K562 (cell line): ENCODE measurements around the gene SACM1L. TPM values are rescaled to one million over a fixed set of nuclear protein-coding genes. Genes with fewer than 3 reads are reported as not detected.

Experiments
- ATAC-seq: fragments of 200-7000 bp; cut with Tn5 transposase; 3 replicates; pipeline ENCODE4 v1.9.1; 2020; ENCODE audit warnings: moderate library complexity
- BruUV-seq: library from RNA; stranded (reverse); fragments of 400-500 nt; replicated peaks from 2 replicates; lab custom pipeline; 2021; lab: Mats Ljungman, UMichigan
- CTCF ChIA-PET: fragments of 300-600 bp; formaldehyde crosslinking; extraction: SDS; loops from one replicate; lab custom pipeline; 2021; ENCODE audit warnings: low intra/inter-chr PET ratio; lab: Yijun Ruan, JAX
- POLR2A ChIA-PET: fragments of 300-600, 350-650 bp; sonication (Branson Sonifier 250); formaldehyde crosslinking; extraction: SDS; loops from one replicate; lab custom pipeline; 2021; ENCODE audit warnings: antibody characterized with exemption, inconsistent platforms; lab: Yijun Ruan, JAX
- DNase-seq, 4 experiments: peaks; one replicate each; pipeline versions ENCODE4 v3.0.0 to v3.0.0-alpha.2; 2011 to 2018; ENCODE audit warnings: low spot score in 3 of 4, mixed read lengths in 3 of 4; ENCODE audit errors: extremely low read depth in 1 of 4
- FAIRE-seq: peaks from 2 replicates; lab custom pipeline; 2011; peaks lifted over from hg19 to GRCh38; lab: Jason Lieb, UNC
- H2AFZ ChIP-seq: 2 replicates; pipeline ENCODE4 v1.6.0; 2011; ENCODE audit warnings: low read depth, low read length, control low read depth, inconsistent platforms
- H3K27ac ChIP-seq: fragments of 200-600 bp; 3 replicates; pipeline ENCODE4 v1.8.0; 2011; ENCODE audit warnings: low read depth, mild to moderate bottlenecking, control low read depth, inconsistent platforms, low read length, moderate library complexity, mixed read lengths; ENCODE audit errors: extremely low read depth
- H3K27me3 ChIP-seq, 2 experiments: fragments of 300-600 bp in 1 of 2; 2 replicates in 1 of 2; 3 replicates in 1 of 2; pipeline versions ENCODE4 v1.6.0 to v1.8.0; 2011; ENCODE audit warnings: inconsistent platforms in 2 of 2, low read length in 2 of 2, mild to moderate bottlenecking in 1 of 2, mixed read lengths in 1 of 2, moderate library complexity in 1 of 2; ENCODE audit not compliant: control insufficient read depth in 2 of 2, insufficient read depth in 2 of 2
- H3K36me3 ChIP-seq: fragments of 300-600 bp; 3 replicates; pipeline ENCODE4 v1.8.0; 2011; ENCODE audit warnings: mild to moderate bottlenecking, low read length, inconsistent platforms; ENCODE audit not compliant: control insufficient read depth, insufficient read depth
- H3K4me1 ChIP-seq, 2 experiments: fragments of 200-600 bp in 1 of 2; replicated peaks in 1 of 2; 2 replicates in 1 of 2; 3 replicates in 1 of 2; pipeline versions ENCODE4 v1.5.1 to v1.8.0; 2011; ENCODE audit warnings: inconsistent platforms in 2 of 2, low read length in 2 of 2, mild to moderate bottlenecking in 1 of 2, mixed read lengths in 1 of 2, moderate library complexity in 1 of 2; ENCODE audit not compliant: control insufficient read depth in 2 of 2, insufficient read depth in 2 of 2
- H3K4me2 ChIP-seq: 2 replicates; pipeline ENCODE4 v1.6.1; 2011; ENCODE audit warnings: low read length, control low read depth, inconsistent platforms, mixed read lengths; ENCODE audit not compliant: insufficient read depth
- H3K4me3 ChIP-seq: fragments of 200-600 bp; sonication (generic), shearing (Covaris generic); 2 replicates; pipeline ENCODE4 v1.5.1; 2016; ENCODE audit warnings: control low read depth, inconsistent platforms
- H3K79me2 ChIP-seq: fragments of 200-600 bp; 3 replicates; pipeline ENCODE4 v1.8.0; 2011; ENCODE audit warnings: low read length, inconsistent platforms; ENCODE audit not compliant: control insufficient read depth, insufficient read depth
- H3K9ac ChIP-seq, 2 experiments: 2 replicates each; pipeline versions ENCODE4 v1.6.0 to v1.6.1; 2011; ENCODE audit warnings: low read depth in 2 of 2, low read length in 2 of 2, control low read depth in 1 of 2, inconsistent platforms in 1 of 2, mild to moderate bottlenecking in 1 of 2, mixed read lengths in 1 of 2; ENCODE audit not compliant: insufficient read depth in 1 of 2
- H3K9me1 ChIP-seq: one replicate; pipeline ENCODE4 v1.6.0; 2011; ENCODE audit warnings: inconsistent platforms, mild to moderate bottlenecking, low read length, moderate library complexity; ENCODE audit not compliant: control insufficient read depth, insufficient read depth
- H3K9me3 ChIP-seq: replicated peaks from 2 replicates; pipeline ENCODE4 v1.5.1; 2011; ENCODE audit warnings: low read depth, low read length, inconsistent platforms; ENCODE audit not compliant: control insufficient read depth, insufficient read depth
- H4K20me1 ChIP-seq: replicated peaks from 2 replicates; pipeline ENCODE4 v1.6.1; 2011; ENCODE audit warnings: low read length, inconsistent platforms, mixed read lengths; ENCODE audit not compliant: control insufficient read depth, insufficient read depth
- MEF2D ChIP-seq: conservative IDR thresholded peaks from 2 replicates; pipeline ENCODE4 v1.6.1; 2016; ENCODE audit warnings: low read depth, missing genetic modification characterization, missing compliant biosample characterization
- PTBP1 ChIP-seq: fragments of 200-400 bp; formaldehyde crosslinking; IDR thresholded peaks from 2 replicates; pipeline ENCODE4 v1.6.1; 2017; ENCODE audit warnings: low read depth, low read length
- ZBTB17 ChIP-seq: fragments of 450-650 bp; formaldehyde crosslinking; IDR thresholded peaks from 2 replicates; pipeline ENCODE4 v1.4.0; 2020; ENCODE audit warnings: mild to moderate bottlenecking
- WGBS: fragments of 100-300 bp; shearing (Covaris generic); methylation state at CpG from one replicate; pipeline ENCODE4 v1.1.6; 2016; ENCODE audit warnings: low coverage, mixed read lengths; ENCODE audit not compliant: insufficient coverage; ENCODE audit errors: missing lambda C conversion rate; 5-methylcytosine and 5-hydroxymethylcytosine counted together
- in situ Hi-C: fragments of 300-500 bp; cut with MboI; formaldehyde crosslinking; loops from 4 replicates; pipeline ENCODE4 v1.15.0; 2018; ENCODE audit warnings: inconsistent platforms, mixed read lengths
- intact Hi-C: fragments of 100-400 bp; cut with micrococcal nuclease; formaldehyde crosslinking; loops from 2 replicates; pipeline ENCODE4 v1.14.2; 2022
- polyA plus RNA-seq, 8 experiments: library from polyadenylated mRNA; depleted of rRNA in 4 of 8; stranded (reverse) in 5 of 8; unstranded in 3 of 8; fragments of >200 nt; fragmentation: Nextera tagmentation in 2 of 8; fragmentation: Illumina TruSeq in 1 of 8; extraction: Ambion mirVana in 2 of 8; extraction: Trizol in 1 of 8; gene quantifications; 2 replicates each; pipeline versions ENCODE4 v1.2.1 to v1.2.3, GENCODE V29; 2011 to 2014; ENCODE audit warnings: inconsistent platforms in 1 of 8, missing spikeins in 1 of 8
- total RNA-seq, 7 experiments: library from RNA; depleted of rRNA in 6 of 7; stranded (reverse); fragments of >200 nt in 6 of 7; fragmentation: Illumina TruSeq in 2 of 7; extraction: Trizol in 2 of 7; gene quantifications; 2 replicates each; pipeline versions ENCODE4 v1.2.1 to v1.2.3, GENCODE V29; 2011 to 2021; ENCODE audit warnings: low replicate concordance in 1 of 7
- TF ChIP-seq, protein P1 (sequence below): sonication (generic); formaldehyde crosslinking; IDR thresholded peaks from 2 replicates; pipeline ENCODE4 v1.8.1; 2023; ENCODE audit warnings: mild to moderate bottlenecking, missing genetic modification reagents
- TF ChIP-seq, protein P2 (sequence below): sonication (generic); formaldehyde crosslinking; IDR thresholded peaks from 2 replicates; pipeline ENCODE4 v1.8.0; 2023; ENCODE audit warnings: mild to moderate bottlenecking, missing genetic modification reagents
- TF ChIP-seq, protein P3 (sequence below): fragments of 200-400 bp; formaldehyde crosslinking; IDR thresholded peaks from 2 replicates; pipeline ENCODE4 v1.6.1; 2017; ENCODE audit warnings: mild to moderate bottlenecking, low read depth, low read length, moderate library complexity

SACM1L gene
- total and polyA plus RNA-seq, 9 of the 15 experiments (the other 6 are each of a cell fraction or from before 2014, with no cell fraction given) = 25.7 to 67.2 (median 40.3) TPM

- no peak overlapping the region for H2AFZ ChIP-seq
- POLR2A ChIA-PET = no interaction called here
- no peak overlapping the region for H3K9ac ChIP-seq
- H3K27me3 ChIP-seq = peaks cover 36 to 66% of the 10 kb centered on the region in 2 experiments
- in situ Hi-C loops = loop anchor here (10.0 kb wide), 1 partner anchor 319 kb away; no protein-coding TSS in a partner anchor
- H3K79me2 ChIP-seq = no peaks in the 10 kb centered on the region
- no peak overlapping the region for H3K4me2 ChIP-seq
- H3K27ac ChIP-seq = no peak overlapping the region
- no TSS peak for BruUV-seq
- no peaks in the 10 kb centered on the region for H3K9me3 ChIP-seq
- 7% methylated on average over 6 of the region's 6 CpGs for WGBS
- no peaks in the 10 kb centered on the region for H3K36me3 ChIP-seq
- FAIRE-seq = no peak
- DNase-seq = no peak
- no peaks in the 10 kb centered on the region for H4K20me1 ChIP-seq
- H3K9me1 ChIP-seq = no peaks in the 10 kb centered on the region
- intact Hi-C loops = no loop called here
- peaks cover 0 to 8% of the 10 kb centered on the region in 2 experiments; a peak in 3 of 5 replicates for H3K4me1 ChIP-seq
- CTCF ChIA-PET = no interaction called here
- no peak overlapping the region for H3K4me3 ChIP-seq
- ATAC-seq = no peak
- TF ChIP-seq, protein P1, sequence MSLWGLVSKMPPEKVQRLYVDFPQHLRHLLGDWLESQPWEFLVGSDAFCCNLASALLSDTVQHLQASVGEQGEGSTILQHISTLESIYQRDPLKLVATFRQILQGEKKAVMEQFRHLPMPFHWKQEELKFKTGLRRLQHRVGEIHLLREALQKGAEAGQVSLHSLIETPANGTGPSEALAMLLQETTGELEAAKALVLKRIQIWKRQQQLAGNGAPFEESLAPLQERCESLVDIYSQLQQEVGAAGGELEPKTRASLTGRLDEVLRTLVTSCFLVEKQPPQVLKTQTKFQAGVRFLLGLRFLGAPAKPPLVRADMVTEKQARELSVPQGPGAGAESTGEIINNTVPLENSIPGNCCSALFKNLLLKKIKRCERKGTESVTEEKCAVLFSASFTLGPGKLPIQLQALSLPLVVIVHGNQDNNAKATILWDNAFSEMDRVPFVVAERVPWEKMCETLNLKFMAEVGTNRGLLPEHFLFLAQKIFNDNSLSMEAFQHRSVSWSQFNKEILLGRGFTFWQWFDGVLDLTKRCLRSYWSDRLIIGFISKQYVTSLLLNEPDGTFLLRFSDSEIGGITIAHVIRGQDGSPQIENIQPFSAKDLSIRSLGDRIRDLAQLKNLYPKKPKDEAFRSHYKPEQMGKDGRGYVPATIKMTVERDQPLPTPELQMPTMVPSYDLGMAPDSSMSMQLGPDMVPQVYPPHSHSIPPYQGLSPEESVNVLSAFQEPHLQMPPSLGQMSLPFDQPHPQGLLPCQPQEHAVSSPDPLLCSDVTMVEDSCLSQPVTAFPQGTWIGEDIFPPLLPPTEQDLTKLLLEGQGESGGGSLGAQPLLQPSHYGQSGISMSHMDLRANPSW = no peak
- TF ChIP-seq ZBTB17 (CRISPR knock-in tag) (no peak), PTBP1 (no peak), MEF2D (tag) (no peak)
- TF ChIP-seq, protein P2, sequence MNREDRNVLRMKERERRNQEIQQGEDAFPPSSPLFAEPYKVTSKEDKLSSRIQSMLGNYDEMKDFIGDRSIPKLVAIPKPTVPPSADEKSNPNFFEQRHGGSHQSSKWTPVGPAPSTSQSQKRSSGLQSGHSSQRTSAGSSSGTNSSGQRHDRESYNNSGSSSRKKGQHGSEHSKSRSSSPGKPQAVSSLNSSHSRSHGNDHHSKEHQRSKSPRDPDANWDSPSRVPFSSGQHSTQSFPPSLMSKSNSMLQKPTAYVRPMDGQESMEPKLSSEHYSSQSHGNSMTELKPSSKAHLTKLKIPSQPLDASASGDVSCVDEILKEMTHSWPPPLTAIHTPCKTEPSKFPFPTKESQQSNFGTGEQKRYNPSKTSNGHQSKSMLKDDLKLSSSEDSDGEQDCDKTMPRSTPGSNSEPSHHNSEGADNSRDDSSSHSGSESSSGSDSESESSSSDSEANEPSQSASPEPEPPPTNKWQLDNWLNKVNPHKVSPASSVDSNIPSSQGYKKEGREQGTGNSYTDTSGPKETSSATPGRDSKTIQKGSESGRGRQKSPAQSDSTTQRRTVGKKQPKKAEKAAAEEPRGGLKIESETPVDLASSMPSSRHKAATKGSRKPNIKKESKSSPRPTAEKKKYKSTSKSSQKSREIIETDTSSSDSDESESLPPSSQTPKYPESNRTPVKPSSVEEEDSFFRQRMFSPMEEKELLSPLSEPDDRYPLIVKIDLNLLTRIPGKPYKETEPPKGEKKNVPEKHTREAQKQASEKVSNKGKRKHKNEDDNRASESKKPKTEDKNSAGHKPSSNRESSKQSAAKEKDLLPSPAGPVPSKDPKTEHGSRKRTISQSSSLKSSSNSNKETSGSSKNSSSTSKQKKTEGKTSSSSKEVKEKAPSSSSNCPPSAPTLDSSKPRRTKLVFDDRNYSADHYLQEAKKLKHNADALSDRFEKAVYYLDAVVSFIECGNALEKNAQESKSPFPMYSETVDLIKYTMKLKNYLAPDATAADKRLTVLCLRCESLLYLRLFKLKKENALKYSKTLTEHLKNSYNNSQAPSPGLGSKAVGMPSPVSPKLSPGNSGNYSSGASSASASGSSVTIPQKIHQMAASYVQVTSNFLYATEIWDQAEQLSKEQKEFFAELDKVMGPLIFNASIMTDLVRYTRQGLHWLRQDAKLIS (CRISPR knock-in tag) = no peak
- TF ChIP-seq, protein P3, sequence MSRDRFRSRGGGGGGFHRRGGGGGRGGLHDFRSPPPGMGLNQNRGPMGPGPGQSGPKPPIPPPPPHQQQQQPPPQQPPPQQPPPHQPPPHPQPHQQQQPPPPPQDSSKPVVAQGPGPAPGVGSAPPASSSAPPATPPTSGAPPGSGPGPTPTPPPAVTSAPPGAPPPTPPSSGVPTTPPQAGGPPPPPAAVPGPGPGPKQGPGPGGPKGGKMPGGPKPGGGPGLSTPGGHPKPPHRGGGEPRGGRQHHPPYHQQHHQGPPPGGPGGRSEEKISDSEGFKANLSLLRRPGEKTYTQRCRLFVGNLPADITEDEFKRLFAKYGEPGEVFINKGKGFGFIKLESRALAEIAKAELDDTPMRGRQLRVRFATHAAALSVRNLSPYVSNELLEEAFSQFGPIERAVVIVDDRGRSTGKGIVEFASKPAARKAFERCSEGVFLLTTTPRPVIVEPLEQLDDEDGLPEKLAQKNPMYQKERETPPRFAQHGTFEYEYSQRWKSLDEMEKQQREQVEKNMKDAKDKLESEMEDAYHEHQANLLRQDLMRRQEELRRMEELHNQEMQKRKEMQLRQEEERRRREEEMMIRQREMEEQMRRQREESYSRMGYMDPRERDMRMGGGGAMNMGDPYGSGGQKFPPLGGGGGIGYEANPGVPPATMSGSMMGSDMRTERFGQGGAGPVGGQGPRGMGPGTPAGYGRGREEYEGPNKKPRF = no peak
Observed at GRCh38 chr3:45756055-45756454, 66.9 kb downstream of the SACM1L start.
